H1 (cell line): Measurements from ENCODE around the gene FARS2. TPM values are rescaled to one million over a fixed set of nuclear protein-coding genes. Genes with fewer than 3 reads are reported as not detected.

Experiments
- BACH1 ChIP-seq: IDR thresholded peaks from 2 replicates; pipeline ENCODE4 v1.6.1; 2012; ENCODE audit warnings: low read length, improper control_type of control experiment
- EP300 ChIP-seq, 2 experiments: IDR thresholded peaks; 1 replicate in 1 of 2; 2 replicates in 1 of 2; pipeline ENCODE4 v1.6.1; 2011 to 2012; ENCODE audit warnings: low read depth in 2 of 2, low read length in 2 of 2, mild to moderate bottlenecking in 2 of 2, borderline replicate concordance in 1 of 2, inconsistent platforms in 1 of 2, moderate library complexity in 1 of 2
- FOSL1 ChIP-seq: IDR thresholded peaks from 2 replicates; pipeline ENCODE4 v1.6.1; 2011; ENCODE audit warnings: mild to moderate bottlenecking, low read depth, low read length, moderate library complexity; ENCODE audit not compliant: insufficient read depth
- KDM1A ChIP-seq: fragments of 200-600, 300-600 bp; sonication (generic); IDR thresholded peaks from 2 replicates; pipeline ENCODE4 v1.7.1; 2016; ENCODE audit warnings: mild to moderate bottlenecking, low read length, borderline replicate concordance
- RAD21 ChIP-seq, 2 experiments: IDR thresholded peaks in 1 of 2; conservative IDR thresholded peaks in 1 of 2; 2 replicates each; pipeline ENCODE4 v1.6.1; 2011; ENCODE audit warnings: low read depth in 2 of 2, low read length in 2 of 2, improper control_type of control experiment in 1 of 2, inconsistent platforms in 1 of 2, mild to moderate bottlenecking in 1 of 2, moderate library complexity in 1 of 2
- YY1 ChIP-seq: IDR thresholded peaks from 2 replicates; pipeline ENCODE4 v1.6.1; 2011; ENCODE audit warnings: low read depth, mild to moderate bottlenecking, low read length
- ZNF274 ChIP-seq: IDR thresholded peaks from 2 replicates; pipeline ENCODE4 v1.7.0; 2012; ENCODE audit warnings: low read length, borderline replicate concordance; ENCODE audit errors: extremely low read depth
- polyA plus RNA-seq, 7 experiments: library from polyadenylated mRNA; depleted of rRNA in 3 of 7; stranded (reverse) in 5 of 7; unstranded in 2 of 7; fragments of >200 nt in 5 of 7; fragments of 200-250 nt in 2 of 7; gene quantifications; 1 replicate in 5 of 7; 2 replicates in 1 of 7; 4 replicates in 1 of 7; pipeline versions ENCODE4 v1.2.1 to v1.2.3, GENCODE V29; 2011 to 2013; ENCODE audit warnings: missing spikeins in 2 of 7, mixed read lengths in 2 of 7
- total RNA-seq: library from RNA; stranded (reverse); fragmentation: NEBNext Ultra II Directional; extraction: Animal tissue kit (Norgen Biotek cat#: 25700); gene quantifications from 2 replicates; pipeline ENCODE4 v1.2.1, GENCODE V29; 2021

Gene FARS2
- total and polyA plus RNA-seq, 2 of the 8 experiments (the other 6 are each of a cell fraction or from before 2014, with no cell fraction given): 11.7 to 14.4 TPM

- TF ChIP-seq EP300 (IDR thresholded peaks at IDR 0.05; ENCODE audit: borderline replicate concordance in 1 of 2, low read depth in 2 of 2, low read length in 2 of 2): no peak
- TF ChIP-seq KDM1A: no peak
- no peak for TF ChIP-seq FOSL1
- TF ChIP-seq ZNF274: no peak
- no peak for TF ChIP-seq RAD21 (IDR thresholded peaks at IDR 0.05 in 1 of 2, conservative IDR thresholded peaks at IDR 0.05 in 1 of 2; ENCODE audit: low read depth in 2 of 2, low read length in 2 of 2)
- no peak for TF ChIP-seq BACH1
- no peak for TF ChIP-seq YY1
Observed at GRCh38 chr6:5278047-5278446, 16.7 kb downstream of the FARS2 start (continued).
